Measurements from ENCODE around the gene ZNF699. TPM values are rescaled to one million over a fixed set of nuclear protein-coding genes. Genes with fewer than 3 reads are reported as not detected.

The ZNF699 gene
- total RNA-seq, 2 experiments from 2014 or later, result 6.7 to 9.0 TPM

Other genes starting within 250 kb of the ZNF699 start
- not detected for gene OR1M1, start 222.8 kb downstream of the ZNF699 start, total RNA-seq
- gene OR7G2, start 202.4 kb downstream of the ZNF699 start, total RNA-seq, result not detected
- gene OR7G1, start 194.1 kb downstream of the ZNF699 start, total RNA-seq, result not detected
- not detected for gene OR7G3, start 182.9 kb downstream of the ZNF699 start, total RNA-seq
- gene ZNF317, start 169.4 kb downstream of the ZNF699 start, total RNA-seq, result 10 to 100 TPM; 36.8 to 44.5 TPM
- not detected for gene OR7D2, start 130.9 kb downstream of the ZNF699 start, total RNA-seq
- gene OR7D4, start 90.2 kb downstream of the ZNF699 start, total RNA-seq, result not detected
- gene OR7E24, start 58.9 kb downstream of the ZNF699 start, total RNA-seq, result not detected
- 10 to 100 TPM; 10.9 to 14.9 TPM for gene ZNF559, start 14.3 kb upstream of the ZNF699 start, total RNA-seq
- gene ZNF177, start 53.2 kb upstream of the ZNF699 start, total RNA-seq, result 1 to 10 TPM; 1.1 to 1.2 TPM
- gene ZNF266, start 125.7 kb upstream of the ZNF699 start, total RNA-seq, result 10 to 100 TPM; 34.1 to 48.3 TPM
- gene ZNF560, start 188.8 kb upstream of the ZNF699 start, total RNA-seq, result not detected
- gene ZNF426, start 228.8 kb upstream of the ZNF699 start, total RNA-seq, result 10 to 100 TPM; 12.7 to 13.9 TPM